Body of pancreas (tissue), 4 donors: Measurements from ENCODE around the gene SKIC2. TPM values are rescaled to one million over a fixed set of nuclear protein-coding genes. Genes with fewer than 3 reads are reported as not detected.

Experiments used
- ATAC-seq: fragments of 150-250 bp; one replicate; pipeline ENCODE4 v1.9.1; 2016
- DNase-seq, 4 donors: peaks; one replicate each; pipeline ENCODE4 v3.0.0-alpha.2; 2019
- H3K27ac ChIP-seq, 4 donors: fragments of 200-600 bp; sonication (generic); 1 replicate in 3 of 4; 2 replicates in 1 of 4; pipeline versions ENCODE4 v1.5.1 to v1.6.1; 2016 to 2019; ENCODE audit warnings: mild to moderate bottlenecking in 1 of 4, mixed read lengths in 1 of 4, moderate library complexity in 1 of 4
- H3K27me3 ChIP-seq, 2 donors: fragments of 200-600 bp; sonication (generic); one replicate each; pipeline ENCODE4 v1.6.0; 2016; ENCODE audit warnings: mild to moderate bottlenecking in 1 of 2
- H3K36me3 ChIP-seq, 2 donors: fragments of 200-600 bp; sonication (generic); replicated peaks in 1 of 2; 2 replicates each; pipeline ENCODE4 v1.5.1; 2016; ENCODE audit warnings: low read depth in 2 of 2; ENCODE audit not compliant: insufficient read depth in 1 of 2
- H3K4me1 ChIP-seq: fragments of 200-600 bp; sonication (generic); one replicate; pipeline ENCODE4 v1.6.0; 2016
- H3K4me3 ChIP-seq, 2 donors: fragments of 200-600 bp; sonication (generic); 1 replicate in 1 of 2; 2 replicates in 1 of 2; pipeline ENCODE4 v1.5.1; 2016 to 2019
- H3K9me3 ChIP-seq, 3 donors: fragments of 200-600 bp; sonication (generic); 1 replicate in 2 of 3; 2 replicates in 1 of 3; pipeline ENCODE4 v1.5.1; 2016
- CTCF ChIP-seq, 7 experiments: fragments of 450-650 bp in 4 of 7; fragments of 200-600 bp in 3 of 7; sonication (generic) in 3 of 7; IDR thresholded peaks; one replicate each; pipeline ENCODE4 v1.5.1; 2016 to 2019; ENCODE audit warnings: antibody characterized with exemption in 7 of 7
- POLR2A ChIP-seq, 3 donors: fragments of 450-650 bp; IDR thresholded peaks; one replicate each; pipeline ENCODE4 v1.6.1; 2016; ENCODE audit warnings: antibody characterized with exemption in 3 of 3, mild to moderate bottlenecking in 2 of 3
- WGBS, 2 donors: methylation state at CpG; one replicate each; pipeline ENCODE4 v1.1.5; 2017; 5-methylcytosine and 5-hydroxymethylcytosine counted together
- intact Hi-C: fragments of 100-400 bp; cut with DNase I; formaldehyde crosslinking; loops from one replicate; pipeline ENCODE4 v1.15.1; 2023
- total RNA-seq, 2 donors: library from RNA; depleted of rRNA; stranded (reverse); fragments of >200 nt; gene quantifications; one replicate each; pipeline ENCODE4 v1.1.0, GENCODE V29; 2016

Gene SKIC2
- total RNA-seq, 2 donors from 2014 or later = 30.9 to 52.1 TPM

GRCh38 chr6:31918069-31918720, 40.8 kb upstream of the SKIC2 start:
- H3K9me3 ChIP-seq = no peaks in the 10 kb centered on the region
- no peak for ATAC-seq
- intact Hi-C loops = no loop called here
- no peak overlapping the region for H3K27ac ChIP-seq
- H3K4me1 ChIP-seq = no peaks in the 10 kb centered on the region
- no peak for DNase-seq
- WGBS, 2 donors = 74% methylated on average over 8 of the region's 8 CpGs
- H3K27me3 ChIP-seq = no peaks in the 10 kb centered on the region
- no peak overlapping the region for H3K4me3 ChIP-seq
- H3K36me3 ChIP-seq = no peaks in the 10 kb centered on the region
- TF ChIP-seq CTCF (IDR thresholded peaks at IDR 0.05) (no peak), POLR2A (IDR thresholded peaks at IDR 0.05) (no peak)

- no peak for TF ChIP-seq CTCF (IDR thresholded peaks at IDR 0.05)
- no peak for TF ChIP-seq POLR2A (IDR thresholded peaks at IDR 0.05)
- ATAC-seq = no peak
- no peak for DNase-seq
- H3K9me3 ChIP-seq = no peaks in the 10 kb centered on the region
- no peak overlapping the region for H3K4me3 ChIP-seq
- no peak overlapping the region for H3K27ac ChIP-seq
- no peaks in the 10 kb centered on the region for H3K36me3 ChIP-seq
- H3K27me3 ChIP-seq = no peaks in the 10 kb centered on the region
- 77 to 88% methylated on average over 5 to 6 of the region's 6 CpGs for WGBS, 2 donors
- intact Hi-C loops = no loop called here
- no peaks in the 10 kb centered on the region for H3K4me1 ChIP-seq
Observed at GRCh38 chr6:31919624-31920303, 39.2 kb upstream of the SKIC2 start.

- TF ChIP-seq POLR2A (IDR thresholded peaks at IDR 0.05) = no peak
- TF ChIP-seq CTCF (IDR thresholded peaks at IDR 0.05) = no peak
- DNase-seq = no peak
- Histone ChIP-seq H3K36me3 (no peaks in the 10 kb centered on the region), H3K27ac (no peak overlapping the region), H3K4me1 (no peaks in the 10 kb centered on the region), H3K9me3 (no peaks in the 10 kb centered on the region), H3K4me3 (no peak overlapping the region), H3K27me3 (no peaks in the 10 kb centered on the region)
- no peak for ATAC-seq
- WGBS, 2 donors = 53 to 60% methylated on average over 1 to 2 of the region's 2 CpGs
- intact Hi-C loops = no loop called here
Observed at GRCh38 chr6:31920811-31921210, 38.2 kb upstream of the SKIC2 start.

- H3K27ac ChIP-seq = no peak overlapping the region
- TF ChIP-seq POLR2A (IDR thresholded peaks at IDR 0.05) (no peak), CTCF (IDR thresholded peaks at IDR 0.05) (peak in 3 of 7 experiments; percentile 8 to 28 (median 12))
- H3K36me3 ChIP-seq = no peaks in the 10 kb centered on the region
- peak in 1 of 4 donors; percentile 49 for DNase-seq
- no peaks in the 10 kb centered on the region for H3K27me3 ChIP-seq
- 9 to 11% methylated on average over 5 of the region's 5 CpGs for WGBS, 2 donors
- no peaks in the 10 kb centered on the region for H3K9me3 ChIP-seq
- H3K4me3 ChIP-seq = no peak overlapping the region
- H3K4me1 ChIP-seq = no peaks in the 10 kb centered on the region
- ATAC-seq = no peak
- intact Hi-C loops = no loop called here
Observed at GRCh38 chr6:31922942-31923341, 36.0 kb upstream of the SKIC2 start.
